HG02798 (cell line): ENCODE data around the gene KRT86.

Experiments used
- ATAC-seq: cut with Tn5 transposase; IDR thresholded peaks from one replicate; pipeline ENCODE4 v1.9.1; 2021; ENCODE audit warnings: mild to moderate bottlenecking; ENCODE audit not compliant: unreplicated experiment, poor library complexity

The KRT86 gene

DNA sequence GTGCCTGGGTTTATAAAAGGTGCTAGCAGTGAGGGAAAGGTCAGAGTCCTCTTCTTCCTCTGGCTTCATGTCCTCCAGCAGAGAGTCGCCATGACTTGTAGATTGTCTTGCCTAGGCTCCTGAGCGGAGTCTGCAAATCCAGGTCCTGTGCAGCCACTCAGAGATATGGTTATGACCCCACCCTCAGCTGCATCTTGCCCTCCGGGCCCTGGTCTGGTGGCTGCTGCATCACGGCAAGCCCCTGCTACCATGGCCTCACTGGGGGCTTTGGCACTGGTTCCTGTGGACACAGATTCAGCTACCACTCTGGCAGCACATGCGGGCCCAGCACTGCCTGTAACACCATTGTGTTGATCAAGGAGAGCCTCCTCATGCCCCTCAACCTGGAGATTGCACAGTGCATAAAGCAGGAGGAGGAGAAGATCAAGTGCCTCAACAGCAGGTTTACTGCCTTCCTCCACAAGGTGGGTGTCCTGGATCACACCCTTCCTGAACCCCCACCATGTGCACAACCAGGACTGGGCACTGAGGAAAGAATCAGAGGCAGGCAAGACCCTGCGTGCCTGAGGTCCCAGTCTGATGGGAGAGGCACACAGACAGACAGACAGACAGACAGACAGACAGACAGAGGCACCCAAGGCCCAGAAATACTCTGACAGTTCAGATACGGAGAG is 10.5 kb upstream of the KRT86 start:
- ATAC-seq = no peak

GRCh38 chr12:52264435-52264825 is 10.0 kb upstream of the KRT86 start:
- no peak for ATAC-seq

- no peak for ATAC-seq
These were observed 7.9 kb upstream of the KRT86 start for GRCh38 chr12:52266514-52266913.

DNA sequence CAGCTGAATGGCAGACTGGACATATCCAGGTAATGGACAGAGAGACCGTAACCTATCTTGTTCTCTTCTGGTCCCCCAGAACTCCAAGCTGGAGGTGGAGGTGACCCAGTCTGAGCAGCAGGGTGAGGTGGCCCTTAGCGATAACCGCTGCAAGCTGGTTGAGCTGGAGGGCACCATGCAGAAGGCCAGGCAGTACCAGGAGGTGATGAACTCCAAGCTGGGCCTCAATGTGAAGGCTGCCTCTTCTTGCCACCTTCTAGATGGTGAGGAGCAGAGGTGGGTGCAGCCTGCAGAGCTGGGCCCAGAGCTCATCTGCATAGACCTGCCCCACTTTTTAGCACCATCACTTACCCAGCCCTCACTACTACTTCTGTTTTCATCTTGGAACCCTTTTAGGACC is 7.2 kb upstream of the KRT86 start:
- ATAC-seq = no peak

DNA sequence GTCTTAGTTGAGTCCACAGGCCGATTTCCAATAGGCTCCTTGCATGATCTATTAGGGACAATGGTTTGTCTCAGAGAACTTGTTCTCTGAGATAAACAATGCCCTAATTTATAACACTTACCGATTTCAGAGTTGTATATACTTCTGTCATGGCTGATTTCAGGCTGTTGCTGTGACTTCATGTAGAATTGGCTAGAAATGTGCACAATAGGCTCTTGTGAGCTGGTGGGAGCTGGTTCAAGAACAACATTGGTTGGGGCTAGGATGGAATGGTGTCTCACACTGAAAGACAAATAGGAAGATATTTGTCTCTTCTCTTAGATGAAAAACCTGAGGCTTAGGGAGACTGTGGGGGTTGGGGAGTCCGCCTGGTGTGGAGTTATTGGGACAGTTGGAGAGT is 6.7 kb upstream of the KRT86 start:
- ATAC-seq = no peak

- no peak for ATAC-seq
These were observed 6.2 kb upstream of the KRT86 start for GRCh38 chr12:52268212-52268611.

DNA sequence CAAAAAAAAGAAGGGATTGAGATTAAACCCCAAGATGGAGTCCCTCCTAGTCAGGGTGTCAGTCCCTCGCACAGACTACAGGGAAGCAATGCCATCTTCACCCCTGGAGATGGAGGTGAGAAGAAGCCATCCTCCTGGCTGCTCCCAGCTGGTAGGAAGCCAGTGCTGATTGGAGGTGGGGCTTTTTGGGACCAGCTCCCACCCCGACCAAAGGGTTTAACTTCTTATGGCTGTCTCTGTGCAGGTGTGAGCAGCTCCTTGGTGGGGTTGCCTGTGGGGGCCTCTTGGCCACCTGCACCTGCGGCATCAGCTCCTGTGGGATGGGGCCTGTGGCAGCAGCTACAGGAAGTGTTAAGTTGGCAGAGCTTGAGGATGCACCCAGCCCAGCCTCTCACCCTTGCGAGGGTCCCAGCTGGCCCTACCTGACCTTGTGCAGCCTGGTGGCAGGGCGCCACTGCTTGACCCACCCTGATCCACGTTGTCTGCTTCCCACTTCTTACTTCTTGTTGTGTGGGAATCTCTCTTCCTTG is 3.8 kb upstream of the KRT86 start:
- ATAC-seq = no peak

DNA sequence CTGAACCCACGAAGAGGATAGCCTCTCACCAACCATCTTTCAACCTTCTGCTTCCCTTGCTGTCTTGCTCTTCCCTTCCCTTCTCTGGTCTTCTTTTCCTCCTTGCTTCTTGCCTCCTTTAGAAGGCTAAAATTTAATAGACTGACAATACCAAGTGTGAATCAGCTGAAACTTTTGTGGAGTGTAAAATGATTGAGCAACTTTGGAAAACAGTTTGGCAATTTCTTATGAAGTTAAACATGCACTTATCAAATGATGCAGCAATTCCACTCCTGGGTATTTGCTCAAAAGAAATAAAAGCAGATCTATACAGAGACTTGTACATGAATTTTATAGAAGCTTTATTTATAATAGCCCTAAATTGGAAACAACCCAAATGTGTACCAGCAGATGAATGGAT is 3.3 kb upstream of the KRT86 start:
- no peak for ATAC-seq

- no peak for ATAC-seq
These were observed 1.2 kb downstream of the KRT86 start for GRCh38 chr12:52275686-52276085.

DNA sequence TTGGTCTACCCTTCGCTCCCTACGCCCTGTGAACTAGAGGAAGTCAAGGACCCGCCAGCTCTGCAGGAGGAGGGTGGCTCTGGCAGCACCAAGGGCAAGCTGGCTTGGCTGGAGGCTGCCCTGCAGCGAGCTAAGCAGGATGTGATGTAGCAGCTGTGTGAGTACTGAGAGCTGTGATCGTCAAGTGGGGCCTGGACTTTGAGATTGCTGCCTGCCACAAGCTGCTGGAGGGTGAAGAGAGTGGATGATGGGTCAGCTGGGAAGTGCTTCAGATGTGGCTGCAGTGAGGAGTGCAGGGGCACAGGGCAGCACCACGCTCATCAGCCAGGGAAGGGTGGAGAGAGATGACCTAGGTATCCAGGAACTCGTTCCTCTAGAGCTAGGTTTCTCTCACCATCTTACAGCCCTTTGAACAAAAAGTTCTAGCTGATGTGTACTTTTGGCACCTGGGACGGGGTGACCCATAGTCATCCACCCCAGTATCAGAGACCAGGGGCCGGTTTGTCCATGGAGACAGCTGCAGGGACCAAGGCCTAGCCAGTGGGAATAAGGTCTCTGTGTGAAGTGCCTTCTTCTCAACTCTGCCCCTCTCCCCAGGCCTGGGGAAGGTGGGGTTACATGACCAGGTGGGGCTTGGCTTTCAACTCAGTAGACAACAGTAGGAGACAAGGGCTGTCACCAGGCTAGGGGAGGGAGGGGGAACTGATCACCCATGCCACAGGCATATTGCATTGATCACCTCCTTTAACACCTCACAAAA is 3.2 kb downstream of the KRT86 start:
- ATAC-seq = no peak

DNA sequence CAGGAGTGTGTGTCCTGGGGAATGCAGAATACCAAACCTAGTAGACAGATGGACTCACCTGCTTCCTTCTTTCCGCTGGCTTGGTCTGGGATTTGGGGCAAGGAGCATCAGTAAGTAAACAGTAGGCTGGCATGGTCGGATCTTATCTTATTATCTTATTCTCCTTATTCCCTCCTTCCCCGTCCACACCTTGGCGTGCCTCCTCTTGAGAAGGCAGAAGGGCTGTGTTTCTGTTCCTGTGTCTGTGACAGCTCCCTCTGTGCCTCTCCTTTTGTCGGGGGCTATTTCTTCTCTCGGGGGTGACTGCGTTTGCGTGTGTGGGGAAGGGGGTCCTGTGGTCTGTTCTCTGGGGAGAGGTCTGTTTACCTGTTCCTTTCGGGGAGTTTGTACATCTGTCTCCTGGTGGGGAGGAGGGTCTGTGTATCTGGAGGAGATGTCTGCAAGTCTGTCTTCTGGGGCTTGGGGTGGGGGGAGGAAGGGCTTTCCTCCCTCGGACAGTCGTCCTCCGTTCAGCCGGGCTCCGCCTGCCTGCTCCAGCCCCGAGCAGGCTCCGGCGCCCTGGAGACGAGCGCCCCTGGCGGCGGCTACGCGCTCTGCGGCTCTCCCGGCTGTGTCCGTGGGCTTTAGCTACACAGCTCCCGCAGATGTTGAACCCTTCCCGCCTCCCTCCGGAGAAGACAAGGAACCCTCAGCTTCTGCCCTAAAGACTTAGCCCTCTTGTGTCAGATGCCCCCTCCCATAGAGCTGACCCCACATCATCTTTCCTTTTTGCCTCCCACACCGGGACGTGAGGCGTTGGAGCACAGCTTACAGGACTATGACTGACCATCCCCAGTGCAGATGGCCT is 4.4 kb downstream of the KRT86 start:
- ATAC-seq = peak; percentile 87

GRCh38 chr12:52279422-52280318 is 5.2 kb downstream of the KRT86 start:
- ATAC-seq = no peak

- no peak for ATAC-seq
These were observed 5.9 kb downstream of the KRT86 start for GRCh38 chr12:52280319-52280795.

- ATAC-seq = no peak
These were observed 6.5 kb downstream of the KRT86 start for GRCh38 chr12:52280796-52281560.

GRCh38 chr12:52284562-52285171 is 10.2 kb downstream of the KRT86 start:
- ATAC-seq = no peak

DNA sequence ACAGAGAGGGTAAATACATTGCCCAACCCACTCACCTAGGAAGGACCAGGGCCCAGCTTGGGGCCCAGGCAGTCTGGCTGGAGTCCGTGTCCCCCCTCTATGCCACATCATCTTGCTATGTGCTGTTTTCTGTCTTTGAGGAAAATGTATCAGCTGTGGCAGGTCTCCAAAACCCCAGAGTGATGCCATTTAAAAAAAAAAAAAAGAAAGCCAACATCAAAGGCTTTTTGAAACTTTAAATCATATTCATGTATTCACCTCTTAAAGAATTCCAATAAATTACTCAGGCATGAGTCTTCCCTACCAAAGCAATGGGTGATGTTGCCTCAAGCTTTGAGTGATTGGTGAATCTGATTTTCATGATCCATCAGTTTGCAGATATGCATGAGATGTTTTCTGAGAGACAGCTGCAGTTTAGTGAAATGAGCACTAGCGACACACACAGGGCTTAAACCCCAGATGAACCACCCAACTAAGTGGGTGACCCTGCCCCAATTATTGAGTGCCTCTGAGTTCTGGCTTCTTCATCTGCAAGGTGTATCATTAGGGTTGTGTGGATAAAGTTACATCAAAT is 10.8 kb downstream of the KRT86 start:
- ATAC-seq = no peak

GRCh38 chr12:52285851-52286530 is 11.5 kb downstream of the KRT86 start:
- no peak for ATAC-seq
